PC-3 (cell line): ENCODE measurements around the gene PMFBP1. TPM values are rescaled to one million over a fixed set of nuclear protein-coding genes. Genes with fewer than 3 reads are reported as not detected.

Source experiments
- ATAC-seq: fragments of 200-7000 bp; cut with Tn5 transposase; 2 replicates; pipeline ENCODE4 v1.9.1; 2020; ENCODE audit warnings: mild to moderate bottlenecking, moderate library complexity
- BruUV-seq: library from RNA; stranded (reverse); fragments of 400-500 nt; replicated peaks from 2 replicates; lab custom pipeline; 2021; lab: Mats Ljungman, UMichigan
- CTCF ChIA-PET: fragments of 300-600 bp; sonication (Branson Sonifier 250); formaldehyde crosslinking; loops from one replicate; lab custom pipeline; 2022; ENCODE audit warnings: antibody characterized with exemption; lab: Charles Lee
- POLR2A ChIA-PET: fragments of 300-600 bp; sonication (Branson Sonifier 250); formaldehyde crosslinking; loops from one replicate; lab custom pipeline; 2022; ENCODE audit warnings: antibody characterized with exemption; ENCODE audit not compliant: unreplicated experiment; lab: Charles Lee
- DNase-seq: peaks from one replicate; pipeline ENCODE4 v3.0.0-alpha.2; 2015
- H2AFZ ChIP-seq: fragments of 300-600 bp; sonication (generic); 2 replicates; pipeline ENCODE4 v1.6.0; 2016; ENCODE audit warnings: antibody characterized with exemption, low read length
- H3F3A ChIP-seq: fragments of 300-600 bp; sonication (generic); one replicate; pipeline ENCODE4 v1.6.0; 2017; ENCODE audit warnings: antibody characterized with exemption, low read length, control low read depth, mild to moderate bottlenecking; ENCODE audit not compliant: unreplicated experiment
- H3K27ac ChIP-seq: fragments of 300-600 bp; sonication (generic); 2 replicates; pipeline ENCODE4 v1.5.1; 2016; ENCODE audit warnings: mild to moderate bottlenecking, low read length
- H3K27me3 ChIP-seq: fragments of 300-600 bp; sonication (generic); 2 replicates; pipeline ENCODE4 v1.6.1; 2016; ENCODE audit warnings: low read length, mixed read lengths
- H3K36me3 ChIP-seq: fragments of 300-600 bp; sonication (generic); 2 replicates; pipeline ENCODE4 v1.6.1; 2016; ENCODE audit warnings: low read depth, mixed run types, low read length, mixed read lengths
- H3K4me1 ChIP-seq: fragments of 300-600 bp; sonication (generic); 2 replicates; pipeline ENCODE4 v1.5.1; 2016; ENCODE audit warnings: low read length; ENCODE audit not compliant: insufficient read depth
- H3K4me2 ChIP-seq: fragments of 300-600 bp; sonication (generic); 2 replicates; pipeline ENCODE4 v1.6.0; 2016; ENCODE audit warnings: low read length
- H3K4me3 ChIP-seq: fragments of 300-600 bp; sonication (generic); 2 replicates; pipeline ENCODE4 v1.5.1; 2016; ENCODE audit warnings: mild to moderate bottlenecking, low read length, mixed read lengths
- H3K79me2 ChIP-seq: fragments of 300-600 bp; sonication (generic); 2 replicates; pipeline ENCODE4 v1.6.1; 2017; ENCODE audit warnings: low read length, mixed read lengths
- H3K9ac ChIP-seq: fragments of 300-600 bp; sonication (generic); 2 replicates; pipeline ENCODE4 v1.6.0; 2016; ENCODE audit warnings: mild to moderate bottlenecking, low read length
- H3K9me2 ChIP-seq: fragments of 300-600 bp; sonication (generic); replicated peaks from 2 replicates; pipeline ENCODE4 v1.6.1; 2016; ENCODE audit warnings: mixed run types, low read length, mixed read lengths
- H3K9me3 ChIP-seq: fragments of 300-600 bp; sonication (generic); 2 replicates; pipeline ENCODE4 v1.6.1; 2016; ENCODE audit warnings: low read length, mixed read lengths
- H4K20me1 ChIP-seq: fragments of 300-600 bp; sonication (generic); 2 replicates; pipeline ENCODE4 v1.6.1; 2016; ENCODE audit warnings: low read length, mixed read lengths
- CTCF ChIP-seq: fragments of 300-600 bp; sonication (generic); conservative IDR thresholded peaks from 2 replicates; pipeline ENCODE4 v1.5.1; 2017; ENCODE audit warnings: antibody characterized with exemption, low read depth, mild to moderate bottlenecking, low read length
- EZH2 ChIP-seq: fragments of 300-600 bp; sonication (generic); IDR thresholded peaks from one replicate; pipeline ENCODE4 v1.6.1; 2017; ENCODE audit warnings: antibody characterized with exemption, mild to moderate bottlenecking, low read length; ENCODE audit not compliant: unreplicated experiment
- EZH2phosphoT487 ChIP-seq: fragments of 300-600 bp; sonication (generic); IDR thresholded peaks from 2 replicates; pipeline ENCODE4 v1.6.1; 2018; ENCODE audit warnings: mild to moderate bottlenecking, antibody characterized with exemption, low read length, borderline replicate concordance
- intact Hi-C: fragments of 100-400 bp; cut with micrococcal nuclease; formaldehyde crosslinking; loops from 2 replicates; pipeline ENCODE4 v1.9.0; 2023
- total RNA-seq: library from RNA; depleted of rRNA; stranded (reverse); fragments of >200 nt; gene quantifications from 2 replicates; pipeline ENCODE4 v1.2.3, GENCODE V29; 2014

The PMFBP1 gene
- total RNA-seq, 1 experiment from 2014 or later = 1.2 TPM

GRCh38 chr16:72123426-72123825, 48.5 kb downstream of the PMFBP1 start:
- Histone ChIP-seq H3K9me3 (no peaks in the 10 kb centered on the region), H3K4me3 (no peak overlapping the region), H3K9ac (no peak overlapping the region), H3K79me2 (no peaks in the 10 kb centered on the region), H3K4me2 (no peak overlapping the region), H3K36me3 (no peaks in the 10 kb centered on the region), H3K9me2 (no peaks in the 10 kb centered on the region), H3K27me3 (no peaks in the 10 kb centered on the region), H3K4me1 (no peaks in the 10 kb centered on the region), H3F3A (no peaks in the 10 kb centered on the region), H3K27ac (no peak overlapping the region), H2AFZ (no peak overlapping the region), H4K20me1 (no peaks in the 10 kb centered on the region)
- intact Hi-C loops = loop anchor here (10.0 kb wide), 1 partner anchor 1751 kb away; no protein-coding TSS in a partner anchor
- no TSS peak for BruUV-seq
- no peak for TF ChIP-seq CTCF
- TF ChIP-seq EZH2 = no peak
- no peak for TF ChIP-seq EZH2phosphoT487
- no peak for ATAC-seq
- POLR2A ChIA-PET = no interaction called here
- CTCF ChIA-PET = no interaction called here
- no peak for DNase-seq

GRCh38 chr16:72122916-72123315, 49.0 kb downstream of the PMFBP1 start:
- no peak for DNase-seq
- Histone ChIP-seq H3K9ac (no peak overlapping the region), H3K9me3 (no peaks in the 10 kb centered on the region), H3K27me3 (no peaks in the 10 kb centered on the region), H3K4me1 (no peaks in the 10 kb centered on the region), H4K20me1 (no peaks in the 10 kb centered on the region), H3K4me3 (no peak overlapping the region), H3K27ac (no peak overlapping the region), H3K79me2 (no peaks in the 10 kb centered on the region), H3K4me2 (no peak overlapping the region), H3F3A (no peaks in the 10 kb centered on the region), H3K36me3 (no peaks in the 10 kb centered on the region), H2AFZ (no peak overlapping the region), H3K9me2 (no peaks in the 10 kb centered on the region)
- intact Hi-C loops = loop anchor here (10.0 kb wide), 1 partner anchor 1752 kb away; no protein-coding TSS in a partner anchor
- no peak for TF ChIP-seq CTCF
- TF ChIP-seq EZH2phosphoT487 = no peak
- TF ChIP-seq EZH2 = no peak
- ChIA-PET CTCF (no interaction called here), POLR2A (no interaction called here)
- ATAC-seq = no peak
- no TSS peak for BruUV-seq

GRCh38 chr16:72122308-72122707, 49.6 kb downstream of the PMFBP1 start:
- no peaks in the 10 kb centered on the region for H3K36me3 ChIP-seq
- H3K4me1 ChIP-seq = no peaks in the 10 kb centered on the region
- ChIA-PET POLR2A (no interaction called here), CTCF (no interaction called here)
- BruUV-seq = no TSS peak
- no peaks in the 10 kb centered on the region for H3K79me2 ChIP-seq
- DNase-seq = no peak
- no peak overlapping the region for H2AFZ ChIP-seq
- no peak overlapping the region for H3K9ac ChIP-seq
- H3K9me3 ChIP-seq = no peaks in the 10 kb centered on the region
- H3K4me3 ChIP-seq = no peak overlapping the region
- no peaks in the 10 kb centered on the region for H4K20me1 ChIP-seq
- no peaks in the 10 kb centered on the region for H3F3A ChIP-seq
- TF ChIP-seq EZH2phosphoT487 = no peak
- TF ChIP-seq EZH2 = no peak
- no peak for TF ChIP-seq CTCF
- intact Hi-C loops = loop anchor here (10.0 kb wide), 1 partner anchor 1752 kb away; no protein-coding TSS in a partner anchor
- H3K27me3 ChIP-seq = no peaks in the 10 kb centered on the region
- ATAC-seq = no peak
- no peaks in the 10 kb centered on the region for H3K9me2 ChIP-seq
- H3K27ac ChIP-seq = no peak overlapping the region
- no peak overlapping the region for H3K4me2 ChIP-seq
